GM12872 (cell line): ENCODE measurements around the gene UBE2J2.

Experiments used
- CTCF ChIP-seq: IDR thresholded peaks from 3 replicates; pipeline ENCODE4 v1.5.1; 2011; ENCODE audit warnings: low read depth, mild to moderate bottlenecking, low read length, moderate library complexity; ENCODE audit not compliant: insufficient read depth

Gene UBE2J2

GRCh38 chr1:1207571-1207892 lies 66.1 kb downstream of the UBE2J2 start:
- no peak for TF ChIP-seq CTCF

- TF ChIP-seq CTCF: 0 out of 3 replicates have a peak, but pooled peaks have one; percentile 10
Observed at GRCh38 chr1:1206966-1207531, 66.6 kb downstream of the UBE2J2 start.

DNA sequence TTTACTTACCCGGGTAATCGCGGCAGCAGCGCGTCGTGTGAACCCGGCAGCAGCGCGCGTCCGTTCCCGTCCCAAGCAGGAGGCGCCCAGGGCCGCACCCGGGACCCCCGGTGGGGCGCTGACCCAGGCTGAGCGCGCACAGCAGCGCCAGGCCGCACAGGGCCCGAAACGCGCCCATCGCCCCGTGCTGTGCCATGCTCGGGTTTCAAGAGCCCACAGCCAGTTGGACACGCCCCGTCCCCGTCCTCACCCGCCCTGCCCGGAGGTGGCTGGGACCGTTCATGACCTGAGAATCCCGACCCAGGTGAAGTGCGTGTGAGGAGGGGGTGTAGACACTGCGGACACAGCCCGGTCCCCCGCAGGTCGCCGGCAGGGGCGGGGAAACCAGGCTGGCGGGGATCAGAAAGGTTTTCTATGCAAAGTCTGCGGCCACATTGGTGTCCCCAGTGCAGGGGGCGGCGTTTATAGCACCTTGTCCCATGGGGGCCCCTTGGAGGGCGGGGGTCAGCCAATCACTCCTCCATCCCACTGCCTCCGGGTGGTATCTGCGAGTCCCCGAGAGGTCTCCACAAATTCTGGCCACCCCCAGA lies 67.2 kb downstream of the UBE2J2 start, which contains the start of gene TNFRSF18:
TNFRSF18 (minus strand) TSS at position 217 of the 590 bp plus-strand sequence; CDS start at position 196, 21 bp downstream.
- no peak for TF ChIP-seq CTCF

GRCh38 chr1:1205769-1206375 lies 67.8 kb downstream of the UBE2J2 start:
- no peak for TF ChIP-seq CTCF

DNA sequence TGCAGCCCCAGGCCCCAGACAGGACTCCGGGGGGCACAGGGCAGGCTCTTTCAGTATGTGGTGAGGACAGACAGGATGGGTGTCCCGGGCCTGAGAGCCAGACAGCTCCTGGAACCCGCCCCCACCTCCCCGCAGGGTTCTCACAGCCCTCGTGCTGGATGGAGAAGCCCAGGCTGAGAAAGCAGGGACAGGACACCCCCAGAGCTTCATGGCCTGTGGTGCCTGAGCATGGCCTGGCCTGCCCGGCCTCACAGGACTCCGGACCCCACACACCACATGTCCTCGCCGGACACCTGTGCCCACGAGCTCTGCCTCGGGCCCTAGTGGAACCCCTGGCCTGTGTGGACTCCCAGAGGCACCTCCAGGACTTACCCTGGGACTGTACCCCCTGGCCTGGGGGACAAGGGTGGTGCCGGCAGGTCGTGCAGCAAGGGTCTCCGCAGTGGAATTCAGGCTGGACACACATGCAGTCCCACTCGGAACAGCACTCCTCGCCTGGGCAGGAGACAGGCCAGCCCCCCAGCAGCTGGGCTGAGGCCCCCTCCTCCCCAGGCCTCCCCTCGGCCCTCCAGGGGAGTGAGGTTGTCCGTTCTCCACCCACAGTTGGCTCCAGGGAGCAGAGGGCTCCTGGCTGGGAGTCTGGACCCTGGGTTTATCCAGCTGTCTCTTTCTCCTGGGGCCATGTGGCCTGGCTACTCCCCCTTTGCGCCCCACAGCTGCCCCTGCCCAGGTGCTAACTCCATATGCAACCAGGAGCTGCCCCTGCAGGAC lies 68.5 kb downstream of the UBE2J2 start:
- TF ChIP-seq CTCF: no peak

- no peak for TF ChIP-seq CTCF
Observed at GRCh38 chr1:1204425-1204920, 69.2 kb downstream of the UBE2J2 start.
